ENCODE measurements around the gene DIDO1. TPM values are rescaled to one million over a fixed set of nuclear protein-coding genes. Genes with fewer than 3 reads are reported as not detected.
A peak's percentile ranks its signal among the peaks of the same experiment; 100 is the strongest.

Gene DIDO1
- total RNA-seq, 3 donors from 2014 or later = 59.8 to 83.1 (median 64.9) TPM

DNA sequence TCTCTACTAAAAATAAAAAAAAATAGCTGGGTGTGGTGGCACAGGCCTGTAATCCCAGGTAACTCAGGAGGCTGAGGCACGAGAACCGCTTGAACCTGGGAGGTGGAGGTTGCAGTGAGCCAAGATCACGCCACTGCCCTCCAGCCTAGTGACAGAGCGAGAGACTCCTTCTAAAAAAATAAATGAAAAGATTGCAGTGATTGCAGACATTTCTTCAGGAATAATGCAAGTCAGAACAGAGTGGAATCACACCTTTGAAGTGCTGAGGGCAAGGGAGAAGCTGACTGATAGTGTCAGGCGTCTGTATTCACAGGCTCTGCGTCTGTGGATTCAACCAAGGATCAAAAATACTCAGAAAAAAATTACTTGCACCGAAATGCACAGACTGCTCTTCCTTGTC lies 62.1 kb downstream of the DIDO1 start:
- H3K9me3 ChIP-seq = no peaks in the 10 kb centered on the region
- intact Hi-C loops (cut with DNase I; ENCODE audit: low total_unique reads) = no loop called here
- H3K4me3 ChIP-seq = no peak overlapping the region
- H3K4me1 ChIP-seq = no peaks in the 10 kb centered on the region
- no peaks in the 10 kb centered on the region for H3K27me3 ChIP-seq
- peak in 1 of 2 donors; percentile 2 for DNase-seq (ENCODE audit: low spot score in 2 of 2)
- TF ChIP-seq POLR2A (IDR thresholded peaks at IDR 0.05) = no peak
- TF ChIP-seq, protein P1, sequence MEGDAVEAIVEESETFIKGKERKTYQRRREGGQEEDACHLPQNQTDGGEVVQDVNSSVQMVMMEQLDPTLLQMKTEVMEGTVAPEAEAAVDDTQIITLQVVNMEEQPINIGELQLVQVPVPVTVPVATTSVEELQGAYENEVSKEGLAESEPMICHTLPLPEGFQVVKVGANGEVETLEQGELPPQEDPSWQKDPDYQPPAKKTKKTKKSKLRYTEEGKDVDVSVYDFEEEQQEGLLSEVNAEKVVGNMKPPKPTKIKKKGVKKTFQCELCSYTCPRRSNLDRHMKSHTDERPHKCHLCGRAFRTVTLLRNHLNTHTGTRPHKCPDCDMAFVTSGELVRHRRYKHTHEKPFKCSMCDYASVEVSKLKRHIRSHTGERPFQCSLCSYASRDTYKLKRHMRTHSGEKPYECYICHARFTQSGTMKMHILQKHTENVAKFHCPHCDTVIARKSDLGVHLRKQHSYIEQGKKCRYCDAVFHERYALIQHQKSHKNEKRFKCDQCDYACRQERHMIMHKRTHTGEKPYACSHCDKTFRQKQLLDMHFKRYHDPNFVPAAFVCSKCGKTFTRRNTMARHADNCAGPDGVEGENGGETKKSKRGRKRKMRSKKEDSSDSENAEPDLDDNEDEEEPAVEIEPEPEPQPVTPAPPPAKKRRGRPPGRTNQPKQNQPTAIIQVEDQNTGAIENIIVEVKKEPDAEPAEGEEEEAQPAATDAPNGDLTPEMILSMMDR (IDR thresholded peaks at IDR 0.05) = no peak
- TF ChIP-seq POLR2AphosphoS5 (IDR thresholded peaks at IDR 0.05) = no peak
- no peaks in the 10 kb centered on the region for H3K36me3 ChIP-seq
- H3K27ac ChIP-seq = no peak overlapping the region

DNA sequence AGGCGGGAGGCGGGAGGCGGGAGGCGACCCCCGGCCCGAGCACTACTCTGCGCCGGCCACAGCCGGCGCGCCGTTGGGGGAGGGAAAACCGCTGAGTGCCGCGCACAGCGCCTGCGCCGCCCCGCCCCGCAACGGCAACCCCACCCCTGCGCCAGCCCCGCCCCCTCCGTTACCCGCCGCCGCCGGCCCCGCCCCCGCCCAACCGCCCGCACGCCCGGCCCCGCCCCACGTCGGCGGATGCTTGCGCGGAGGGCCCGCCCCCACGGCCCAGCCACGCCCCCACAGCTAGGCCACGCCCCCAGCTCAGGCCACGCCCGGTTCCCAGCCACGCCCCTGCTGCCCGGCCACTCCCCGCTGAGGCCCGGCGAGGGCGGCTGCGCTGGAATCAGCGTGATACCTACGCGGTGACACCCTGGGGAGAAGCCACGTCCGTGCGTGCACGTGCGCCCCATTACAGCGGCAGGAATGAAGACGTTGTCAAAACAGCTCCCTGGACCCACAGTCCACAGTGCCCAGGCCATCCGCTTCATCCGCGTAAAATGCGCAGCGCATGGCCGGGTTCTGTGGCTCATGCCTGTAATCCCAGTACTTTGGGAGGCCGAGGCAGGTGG lies 64.5 kb downstream of the DIDO1 start, which contains the start of gene TCFL5:
TSS of gene TCFL5 (minus strand) at position 97 of the 611 bp plus-strand sequence. CDS start 152 bp downstream, outside the sequence.
- DNase-seq (ENCODE audit: low spot score in 2 of 2) = peak; percentile 78 to 92
- intact Hi-C loops (cut with DNase I; ENCODE audit: low total_unique reads) = no loop called here
- H3K27ac ChIP-seq = peak within 1 kb of the TSS; percentile 71 to 82
- H3K4me1 ChIP-seq = no peaks in the 10 kb centered on the region
- H3K4me3 ChIP-seq = peak within 1 kb of the TSS; percentile 40 to 88 (median 55)
- peak; percentile 54 to 70 (median 55) for TF ChIP-seq POLR2AphosphoS5 (IDR thresholded peaks at IDR 0.05)
- TF ChIP-seq POLR2A (IDR thresholded peaks at IDR 0.05) = no peak
- H3K9me3 ChIP-seq = no peaks in the 10 kb centered on the region
- H3K27me3 ChIP-seq = no peaks in the 10 kb centered on the region
- no peaks in the 10 kb centered on the region for H3K36me3 ChIP-seq

DNA sequence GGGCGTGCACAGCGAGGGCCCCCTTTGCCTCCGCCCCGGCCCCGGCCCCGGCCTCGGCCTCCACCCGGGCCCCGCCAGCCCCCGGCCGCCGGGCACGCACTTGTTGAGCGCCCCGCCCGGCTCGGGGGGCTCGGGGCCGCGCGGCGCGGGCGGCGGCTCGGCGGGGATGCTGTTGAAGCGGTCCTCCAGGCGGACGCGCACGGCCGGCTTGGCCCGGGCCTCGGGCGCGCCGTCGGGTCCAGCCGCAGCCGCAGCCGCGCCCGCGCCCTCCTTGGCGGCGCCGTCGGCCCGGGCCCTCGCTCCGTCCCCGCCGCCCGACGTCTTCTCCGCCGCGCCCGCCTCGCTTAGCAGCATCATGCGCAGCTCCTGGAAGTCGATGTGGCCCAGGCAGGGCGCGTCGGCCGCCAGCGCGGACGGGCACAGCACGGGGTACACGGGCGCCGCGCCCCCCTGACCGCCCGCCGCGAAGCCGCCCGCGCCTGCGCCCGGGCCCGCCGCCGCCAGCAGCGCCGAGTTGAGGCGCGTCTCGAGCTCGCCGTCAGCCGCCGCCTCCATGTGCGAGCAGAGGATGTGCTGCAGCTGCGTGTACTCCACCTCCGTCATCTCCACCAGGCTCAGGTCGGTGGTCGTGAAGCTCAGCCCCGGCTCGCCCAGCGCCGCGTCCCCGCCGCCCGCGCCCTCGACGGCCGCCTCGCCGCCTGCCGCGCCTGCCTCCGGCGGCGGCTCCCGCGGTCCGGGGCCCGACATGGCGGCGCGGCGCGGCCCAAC lies 65.2 kb downstream of the DIDO1 start:
- peak in 1 of 2 donors; percentile 50 for DNase-seq (ENCODE audit: low spot score in 2 of 2)
- H3K27me3 ChIP-seq = no peaks in the 10 kb centered on the region
- peak overlapping the region; percentile 40 to 88 (median 55) for H3K4me3 ChIP-seq
- intact Hi-C loops (cut with DNase I; ENCODE audit: low total_unique reads) = no loop called here
- no peak for TF ChIP-seq POLR2A (IDR thresholded peaks at IDR 0.05)
- TF ChIP-seq, protein P1 (IDR thresholded peaks at IDR 0.05) = no peak
- no peak for TF ChIP-seq POLR2AphosphoS5 (IDR thresholded peaks at IDR 0.05)
- H3K27ac ChIP-seq = peak overlapping the region in 1 of 2 donors; percentile 82
- no peaks in the 10 kb centered on the region for H3K9me3 ChIP-seq
- no peaks in the 10 kb centered on the region for H3K4me1 ChIP-seq
- no peaks in the 10 kb centered on the region for H3K36me3 ChIP-seq

DNA sequence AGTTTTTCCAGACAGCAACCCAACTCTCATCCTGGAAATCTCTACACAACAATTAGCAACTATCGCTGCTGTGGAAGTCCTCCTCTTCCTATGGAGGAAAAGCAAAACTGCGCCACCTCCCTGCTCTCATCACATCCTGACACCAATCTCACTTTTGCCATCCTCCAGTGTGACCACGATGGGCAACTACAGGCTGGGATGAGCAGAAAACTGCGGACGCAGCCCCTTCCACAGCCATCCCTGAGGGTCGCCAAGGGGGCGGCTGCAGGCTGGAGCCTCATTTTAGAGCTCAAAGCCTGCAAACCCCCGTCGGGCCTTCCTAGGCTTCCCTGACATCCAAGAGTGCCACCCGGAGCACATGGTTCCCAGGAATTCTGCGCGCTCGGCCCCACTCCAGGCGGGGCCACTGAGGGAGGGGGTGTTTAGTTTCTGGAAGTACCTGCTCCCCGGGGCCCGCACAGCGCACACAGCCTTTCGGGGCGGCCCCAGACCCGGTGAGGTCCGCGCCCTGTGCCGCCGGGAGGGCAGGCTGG lies 65.8 kb downstream of the DIDO1 start:
- TF ChIP-seq, protein P1 (IDR thresholded peaks at IDR 0.05) = no peak
- no peak for TF ChIP-seq POLR2AphosphoS5 (IDR thresholded peaks at IDR 0.05)
- TF ChIP-seq POLR2A (IDR thresholded peaks at IDR 0.05) = no peak
- Histone ChIP-seq H3K4me3 (peak overlapping the region; percentile 40 to 88 (median 55)), H3K27ac (peak overlapping the region in 1 of 2 donors; percentile 82), H3K9me3 (no peaks in the 10 kb centered on the region), H3K36me3 (no peaks in the 10 kb centered on the region), H3K27me3 (no peaks in the 10 kb centered on the region), H3K4me1 (no peaks in the 10 kb centered on the region)
- DNase-seq (ENCODE audit: low spot score in 2 of 2) = peak in 1 of 2 donors; percentile 50
- intact Hi-C loops (cut with DNase I; ENCODE audit: low total_unique reads) = no loop called here

DNA sequence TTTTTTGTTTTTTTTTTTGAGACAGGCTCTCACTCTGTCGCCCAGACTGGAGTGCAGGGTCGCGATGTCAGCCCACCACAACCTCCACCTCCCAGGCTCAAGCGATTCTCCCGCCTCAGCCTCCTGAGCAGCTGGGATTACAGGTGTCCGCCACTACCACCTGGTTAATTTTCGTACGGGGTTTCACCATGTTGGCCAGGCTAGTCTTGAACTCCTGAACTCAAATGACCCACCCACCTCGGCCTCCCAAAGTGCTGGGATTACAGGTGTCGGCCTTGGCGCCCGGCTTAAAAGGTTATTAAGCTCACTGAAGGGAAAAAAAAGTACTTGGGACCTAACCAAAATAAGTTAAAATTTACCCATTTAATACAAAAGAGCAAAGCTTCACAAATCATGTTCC lies 66.6 kb downstream of the DIDO1 start:
- TF ChIP-seq POLR2A (IDR thresholded peaks at IDR 0.05) = no peak
- TF ChIP-seq POLR2AphosphoS5 (IDR thresholded peaks at IDR 0.05) = no peak
- TF ChIP-seq, protein P1 (IDR thresholded peaks at IDR 0.05) = no peak
- peak in 1 of 2 donors; percentile 3 for DNase-seq (ENCODE audit: low spot score in 2 of 2)
- intact Hi-C loops (cut with DNase I; ENCODE audit: low total_unique reads) = no loop called here

More for the DNA sequence above, 66.6 kb downstream of the DIDO1 start:
- Histone ChIP-seq H3K4me1 (no peaks in the 10 kb centered on the region), H3K27me3 (no peaks in the 10 kb centered on the region), H3K36me3 (no peaks in the 10 kb centered on the region), H3K9me3 (no peaks in the 10 kb centered on the region), H3K4me3 (no peak overlapping the region), H3K27ac (no peak overlapping the region)
